Activated CD4-positive, alpha-beta memory T cell treated with anti-CD3 and anti-CD28 coated beads, Interleukin-2, amount 10 ng/mL, durations not matched to agents 7 days and 5 days (primary cell): Measurements from ENCODE around the gene NCOR2. TPM values are rescaled to one million over a fixed set of nuclear protein-coding genes. Genes with fewer than 3 reads are reported as not detected.

Experiments used
- CTCF ChIA-PET: fragments of 350-600 bp; sonication (Branson Sonifier 250); formaldehyde crosslinking; loops from one replicate; lab custom pipeline; 2021; ENCODE audit warnings: antibody characterized with exemption, inconsistent platforms; lab: Charles Lee
- POLR2A ChIA-PET: fragments of 350-600 bp; sonication (Branson Sonifier 250); formaldehyde crosslinking; loops from one replicate; lab custom pipeline; 2021; ENCODE audit warnings: antibody characterized with exemption; lab: Charles Lee
- DNase-seq: peaks from one replicate; pipeline ENCODE4 v3.0.0-alpha.2; 2020
- H3K27ac Mint-ChIP-seq: one replicate; pipeline ENCODE4 v1.8.0; 2021; ENCODE audit warnings: mild to moderate bottlenecking, mixed read lengths
- H3K27me3 Mint-ChIP-seq: one replicate; pipeline ENCODE4 v1.8.0; 2021; ENCODE audit warnings: mixed read lengths
- H3K36me3 Mint-ChIP-seq: one replicate; pipeline ENCODE4 v1.8.0; 2021; ENCODE audit warnings: low read depth, mixed read lengths
- H3K4me1 Mint-ChIP-seq: one replicate; pipeline ENCODE4 v1.8.0; 2021; ENCODE audit warnings: mixed read lengths
- H3K4me3 Mint-ChIP-seq: one replicate; pipeline ENCODE4 v1.8.0; 2021; ENCODE audit warnings: mild to moderate bottlenecking, mixed read lengths
- H3K9me3 Mint-ChIP-seq: one replicate; pipeline ENCODE4 v1.8.0; 2021; ENCODE audit warnings: mixed read lengths
- total RNA-seq, 2 experiments: library from RNA; stranded (reverse); gene quantifications; one replicate each; pipeline ENCODE4 v1.2.3, GENCODE V29; 2021

The NCOR2 gene
- total RNA-seq, 2 experiments from 2014 or later: 88.9 to 90.8 TPM

DNA sequence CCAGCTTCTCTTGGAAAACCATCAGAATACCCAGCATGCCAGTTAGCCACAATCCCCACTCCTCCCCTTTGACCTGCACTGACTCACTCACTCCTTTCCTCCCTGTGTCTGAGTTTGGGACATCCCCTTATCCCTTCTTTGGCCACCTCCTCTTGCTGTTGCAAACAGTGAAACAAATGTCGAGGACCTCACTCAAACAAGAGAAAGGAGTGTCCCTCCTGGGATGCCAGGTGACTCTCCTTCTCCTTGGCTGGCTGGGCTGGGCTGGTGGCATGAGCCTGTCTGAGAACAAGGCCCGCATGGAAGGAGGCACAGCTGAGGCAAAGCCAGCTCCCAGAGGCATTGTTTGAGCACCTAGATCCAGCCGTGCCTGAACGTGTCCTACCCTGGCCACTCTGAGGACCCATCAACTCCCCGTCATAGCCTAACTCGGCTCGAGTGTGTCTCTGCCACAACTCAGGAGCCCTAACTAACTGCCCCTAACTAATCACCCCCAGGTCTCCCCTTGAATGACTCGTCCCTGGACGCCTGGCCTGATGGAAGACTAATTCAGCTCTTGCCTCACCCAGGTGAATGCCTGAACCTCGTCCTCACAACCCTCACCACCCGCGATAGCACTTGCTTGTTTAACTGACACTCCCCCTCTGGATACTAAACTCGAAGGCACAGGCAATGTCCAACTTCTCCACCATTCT, 43.0 kb downstream of the NCOR2 start:
- H3K27me3 Mint-ChIP-seq: no peaks in the 10 kb centered on the region
- ChIA-PET POLR2A (no interaction called here), CTCF (no interaction called here)
- H3K4me1 Mint-ChIP-seq: no peaks in the 10 kb centered on the region
- no peaks in the 10 kb centered on the region for H3K9me3 Mint-ChIP-seq
- no peak overlapping the region for H3K4me3 Mint-ChIP-seq
- H3K27ac Mint-ChIP-seq: no peak overlapping the region
- no peak for DNase-seq
- H3K36me3 Mint-ChIP-seq: peaks cover 2% of the 10 kb centered on the region

DNA sequence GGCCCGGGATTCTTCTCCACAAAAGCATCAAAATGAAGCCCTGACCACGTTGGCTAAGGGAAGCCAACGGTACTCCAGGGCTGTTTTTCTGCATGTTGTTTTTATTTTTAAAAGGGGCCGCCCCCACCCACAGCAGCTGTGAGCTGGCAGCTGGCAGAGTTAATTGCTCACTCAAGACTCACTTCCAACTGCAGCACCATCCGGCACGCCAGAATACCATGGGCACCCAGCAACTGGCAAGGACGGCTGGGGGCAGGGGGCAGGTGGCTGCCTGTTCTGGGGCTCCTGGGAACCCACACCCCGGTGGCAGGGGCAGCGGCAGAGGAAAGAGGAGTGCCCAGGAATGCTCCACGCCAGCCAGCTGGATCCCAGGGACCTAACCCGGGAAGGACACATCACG, 44.3 kb downstream of the NCOR2 start:
- DNase-seq: no peak
- H3K36me3 Mint-ChIP-seq: peaks cover 2% of the 10 kb centered on the region
- CTCF ChIA-PET: no interaction called here
- no peaks in the 10 kb centered on the region for H3K9me3 Mint-ChIP-seq
- H3K27me3 Mint-ChIP-seq: no peaks in the 10 kb centered on the region
- H3K4me3 Mint-ChIP-seq: no peak overlapping the region
- H3K27ac Mint-ChIP-seq: no peak overlapping the region
- POLR2A ChIA-PET: no interaction called here
- no peaks in the 10 kb centered on the region for H3K4me1 Mint-ChIP-seq

DNA sequence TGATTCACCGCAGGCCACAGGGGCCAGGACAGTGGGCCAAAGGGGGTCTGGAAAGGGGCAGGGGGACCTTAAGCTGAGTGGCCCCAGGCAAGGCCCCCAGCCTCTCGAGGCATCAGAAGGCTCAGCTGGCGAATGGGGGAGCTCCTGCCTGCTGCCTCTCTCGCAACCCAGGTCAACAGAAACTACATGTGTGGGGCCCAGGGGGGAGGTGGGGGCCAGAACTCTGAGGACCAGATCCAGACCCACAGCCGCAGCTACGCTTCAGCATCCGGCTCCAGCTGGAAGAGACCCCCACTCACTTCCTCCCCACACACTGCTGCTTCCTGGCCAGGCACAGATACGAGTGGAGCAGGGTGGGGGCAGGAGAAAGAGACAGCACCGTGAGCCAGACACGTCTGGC, 46.5 kb downstream of the NCOR2 start:
- DNase-seq: no peak
- no peaks in the 10 kb centered on the region for H3K27me3 Mint-ChIP-seq
- POLR2A ChIA-PET: no interaction called here
- no peaks in the 10 kb centered on the region for H3K36me3 Mint-ChIP-seq
- no peaks in the 10 kb centered on the region for H3K9me3 Mint-ChIP-seq
- no peaks in the 10 kb centered on the region for H3K4me1 Mint-ChIP-seq
- CTCF ChIA-PET: no interaction called here
- H3K4me3 Mint-ChIP-seq: no peak overlapping the region
- H3K27ac Mint-ChIP-seq: no peak overlapping the region

DNA sequence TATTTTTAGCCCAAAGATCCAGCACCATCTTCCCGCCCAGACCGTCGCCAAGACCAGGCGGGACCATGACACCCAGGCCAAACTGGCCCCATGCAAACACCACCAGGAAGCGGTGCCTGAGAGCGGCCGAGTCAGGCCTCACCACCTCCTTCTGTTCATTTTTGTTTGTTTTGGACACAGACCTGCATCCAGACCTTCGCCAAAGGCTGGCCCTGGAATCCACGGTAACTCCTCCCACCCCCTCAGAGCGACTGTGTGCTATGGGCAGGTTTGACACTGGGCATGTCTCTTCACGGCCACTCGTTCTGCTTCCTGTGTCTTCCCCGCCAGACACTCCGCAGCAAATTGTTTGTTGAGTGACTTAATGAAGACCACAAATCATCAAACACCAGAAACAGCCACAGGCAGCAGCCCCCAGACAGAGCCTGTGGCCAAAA, 47.1 kb downstream of the NCOR2 start:
- no peak overlapping the region for H3K27ac Mint-ChIP-seq
- H3K36me3 Mint-ChIP-seq: no peaks in the 10 kb centered on the region
- ChIA-PET POLR2A (no interaction called here), CTCF (no interaction called here)
- H3K4me3 Mint-ChIP-seq: no peak overlapping the region
- H3K9me3 Mint-ChIP-seq: no peaks in the 10 kb centered on the region
- H3K27me3 Mint-ChIP-seq: no peaks in the 10 kb centered on the region
- H3K4me1 Mint-ChIP-seq: no peaks in the 10 kb centered on the region
- DNase-seq: no peak

DNA sequence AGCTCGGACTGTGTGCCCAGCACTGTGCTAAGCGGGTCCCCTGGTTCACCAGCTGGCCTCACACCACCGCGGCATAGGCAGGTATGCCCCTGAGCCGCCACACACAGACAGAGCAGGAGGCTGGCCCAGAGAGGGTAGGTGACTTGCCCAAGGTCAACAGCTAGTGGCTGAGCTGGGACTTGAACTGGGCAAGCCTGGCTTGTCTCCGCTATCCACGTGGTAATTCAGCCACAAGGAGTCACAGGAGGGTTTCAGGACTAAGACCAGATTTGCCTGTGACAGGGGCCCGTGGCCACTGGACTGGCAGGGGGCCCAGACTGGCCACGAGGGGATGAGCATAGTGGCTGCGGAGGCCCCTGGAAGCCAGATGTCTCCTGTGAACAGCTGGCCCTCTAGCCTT, 47.7 kb downstream of the NCOR2 start:
- Mint-ChIP-seq H3K4me1 (no peaks in the 10 kb centered on the region), H3K4me3 (no peak overlapping the region), H3K27ac (no peak overlapping the region), H3K27me3 (no peaks in the 10 kb centered on the region), H3K36me3 (no peaks in the 10 kb centered on the region), H3K9me3 (no peaks in the 10 kb centered on the region)
- DNase-seq: no peak
- ChIA-PET POLR2A (no interaction called here), CTCF (no interaction called here)

DNA sequence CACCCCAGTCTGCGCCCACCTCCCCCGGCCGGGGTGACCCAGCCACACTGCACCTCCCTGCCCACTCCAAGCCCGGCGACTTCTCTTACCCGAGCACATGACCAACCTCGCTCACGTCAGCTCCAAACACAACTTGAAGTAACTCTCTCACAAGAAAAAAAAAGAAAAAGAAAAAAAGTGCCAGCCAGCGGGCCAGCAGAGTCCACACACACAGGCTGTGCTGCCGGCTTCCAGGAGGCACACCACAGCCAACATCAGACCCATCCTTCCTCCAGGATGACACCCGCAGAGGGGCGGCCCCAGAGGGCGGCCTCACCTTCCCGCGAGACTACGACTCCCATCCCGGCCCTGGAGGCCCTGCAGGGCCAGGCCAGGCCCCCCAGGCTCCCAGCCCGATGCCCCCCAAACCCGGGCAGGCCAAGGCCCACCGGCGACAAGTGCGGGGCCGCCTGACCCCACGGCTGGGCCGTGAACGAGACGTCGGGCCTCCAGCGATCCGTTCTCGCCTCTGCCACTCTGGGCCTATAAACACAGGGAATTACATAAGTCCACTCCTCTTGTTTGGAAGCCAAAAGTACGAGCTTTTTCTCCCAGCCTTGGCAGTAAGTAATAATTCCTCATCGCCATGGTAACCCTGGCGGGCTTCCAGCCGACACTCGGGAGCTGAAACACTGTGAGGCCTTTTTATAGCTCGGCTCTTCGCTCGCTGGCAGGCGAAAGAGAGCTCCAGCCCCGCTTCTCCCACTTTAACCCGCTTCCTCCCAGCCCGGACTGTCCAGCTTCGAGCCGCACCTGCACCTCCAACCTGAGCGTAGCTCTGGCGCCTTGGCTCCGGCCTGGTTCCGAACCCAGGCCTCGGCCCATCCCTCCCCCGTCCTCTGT, 49.1 kb downstream of the NCOR2 start:
- Mint-ChIP-seq H3K9me3 (no peaks in the 10 kb centered on the region), H3K4me1 (no peaks in the 10 kb centered on the region), H3K4me3 (no peak overlapping the region), H3K27me3 (no peaks in the 10 kb centered on the region), H3K36me3 (no peaks in the 10 kb centered on the region), H3K27ac (no peak overlapping the region)
- no peak for DNase-seq
- ChIA-PET POLR2A (no interaction called here), CTCF (interaction anchor here (1.4 kb wide), 1 partner anchor 110 kb away, joined by 3 read pairs; no protein-coding TSS in a partner anchor)
